ENCODE measurements around the gene GBX1.

GBX1 gene

GRCh38 chr7:151204383-151205032, 37.0 kb upstream of the GBX1 start:
- no peaks in the 10 kb centered on the region for H3K9me3 ChIP-seq (ENCODE audit: control insufficient read depth, low read length)
- H3K9ac ChIP-seq (ENCODE audit: low read length) = no peak overlapping the region
- peaks cover 1% of the 10 kb centered on the region for H3K4me1 ChIP-seq (ENCODE audit: control insufficient read depth, insufficient read depth, low read length)
- peaks cover 12% of the 10 kb centered on the region for H3K27me3 ChIP-seq (ENCODE audit: control insufficient read depth, insufficient read depth, low read length)
- no peaks in the 10 kb centered on the region for H3K36me3 ChIP-seq (ENCODE audit: control insufficient read depth, insufficient read depth, low read length)
- H3K4me3 ChIP-seq (ENCODE audit: low read length) = no peak overlapping the region

- peaks cover 17% of the 10 kb centered on the region for H3K27me3 ChIP-seq (ENCODE audit: control insufficient read depth, insufficient read depth, low read length)
- no peaks in the 10 kb centered on the region for H3K36me3 ChIP-seq (ENCODE audit: control insufficient read depth, insufficient read depth, low read length)
- peaks cover 3% of the 10 kb centered on the region for H3K4me1 ChIP-seq (ENCODE audit: control insufficient read depth, insufficient read depth, low read length)
- no peak overlapping the region for H3K4me3 ChIP-seq (ENCODE audit: low read length)
- no peaks in the 10 kb centered on the region for H3K9me3 ChIP-seq (ENCODE audit: control insufficient read depth, low read length)
- H3K9ac ChIP-seq (ENCODE audit: low read length) = no peak overlapping the region
Observed at GRCh38 chr7:151202836-151203235, 35.3 kb upstream of the GBX1 start.

GRCh38 chr7:151201751-151202150, 34.3 kb upstream of the GBX1 start:
- H3K9ac ChIP-seq (ENCODE audit: low read length) = no peak overlapping the region
- H3K27me3 ChIP-seq (ENCODE audit: control insufficient read depth, insufficient read depth, low read length) = peaks cover 17% of the 10 kb centered on the region
- no peaks in the 10 kb centered on the region for H3K9me3 ChIP-seq (ENCODE audit: control insufficient read depth, low read length)

GRCh38 chr7:151201344-151201743, 33.9 kb upstream of the GBX1 start:
- H3K9me3 ChIP-seq (ENCODE audit: control insufficient read depth, low read length) = no peaks in the 10 kb centered on the region
- H3K27me3 ChIP-seq (ENCODE audit: control insufficient read depth, insufficient read depth, low read length) = peaks cover 17% of the 10 kb centered on the region
- no peak overlapping the region for H3K9ac ChIP-seq (ENCODE audit: low read length)
- peaks cover 3% of the 10 kb centered on the region for H3K4me1 ChIP-seq (ENCODE audit: control insufficient read depth, insufficient read depth, low read length)
- H3K36me3 ChIP-seq (ENCODE audit: control insufficient read depth, insufficient read depth, low read length) = no peaks in the 10 kb centered on the region
- H3K4me3 ChIP-seq (ENCODE audit: low read length) = no peak overlapping the region

More at GRCh38 chr7:151201751-151202150, 34.3 kb upstream of the GBX1 start:
- no peak overlapping the region for H3K4me3 ChIP-seq (ENCODE audit: low read length)
- H3K36me3 ChIP-seq (ENCODE audit: control insufficient read depth, insufficient read depth, low read length) = no peaks in the 10 kb centered on the region
- peaks cover 3% of the 10 kb centered on the region for H3K4me1 ChIP-seq (ENCODE audit: control insufficient read depth, insufficient read depth, low read length)

GRCh38 chr7:151198945-151199848, 31.7 kb upstream of the GBX1 start:
- Histone ChIP-seq H3K9me3 (ENCODE audit: control insufficient read depth, low read length) (no peaks in the 10 kb centered on the region), H3K4me1 (ENCODE audit: control insufficient read depth, insufficient read depth, low read length) (peaks cover 3% of the 10 kb centered on the region), H3K36me3 (ENCODE audit: control insufficient read depth, insufficient read depth, low read length) (no peaks in the 10 kb centered on the region), H3K4me3 (ENCODE audit: low read length) (no peak overlapping the region), H3K27me3 (ENCODE audit: control insufficient read depth, insufficient read depth, low read length) (peaks cover 15% of the 10 kb centered on the region), H3K9ac (ENCODE audit: low read length) (no peak overlapping the region)

- Histone ChIP-seq H3K27me3 (ENCODE audit: control insufficient read depth, insufficient read depth, low read length) (peaks cover 15% of the 10 kb centered on the region), H3K36me3 (ENCODE audit: control insufficient read depth, insufficient read depth, low read length) (no peaks in the 10 kb centered on the region), H3K9ac (ENCODE audit: low read length) (no peak overlapping the region)
Observed at GRCh38 chr7:151197932-151198331, 30.4 kb upstream of the GBX1 start.

GRCh38 chr7:151195616-151196450, 28.3 kb upstream of the GBX1 start:
- H3K27me3 ChIP-seq (ENCODE audit: control insufficient read depth, insufficient read depth, low read length) = peaks cover 15% of the 10 kb centered on the region
- no peaks in the 10 kb centered on the region for H3K9me3 ChIP-seq (ENCODE audit: control insufficient read depth, low read length)
- H3K4me1 ChIP-seq (ENCODE audit: control insufficient read depth, insufficient read depth, low read length) = peaks cover 3% of the 10 kb centered on the region
- H3K4me3 ChIP-seq (ENCODE audit: low read length) = no peak overlapping the region
- no peak overlapping the region for H3K9ac ChIP-seq (ENCODE audit: low read length)
- no peaks in the 10 kb centered on the region for H3K36me3 ChIP-seq (ENCODE audit: control insufficient read depth, insufficient read depth, low read length)

More at GRCh38 chr7:151197932-151198331, 30.4 kb upstream of the GBX1 start:
- Histone ChIP-seq H3K4me3 (ENCODE audit: low read length) (no peak overlapping the region), H3K9me3 (ENCODE audit: control insufficient read depth, low read length) (no peaks in the 10 kb centered on the region), H3K4me1 (ENCODE audit: control insufficient read depth, insufficient read depth, low read length) (peaks cover 3% of the 10 kb centered on the region)

- no peaks in the 10 kb centered on the region for H3K36me3 ChIP-seq (ENCODE audit: control insufficient read depth, insufficient read depth, low read length)
- peaks cover 15% of the 10 kb centered on the region for H3K27me3 ChIP-seq (ENCODE audit: control insufficient read depth, insufficient read depth, low read length)
- H3K9ac ChIP-seq (ENCODE audit: low read length) = no peak overlapping the region
- H3K4me1 ChIP-seq (ENCODE audit: control insufficient read depth, insufficient read depth, low read length) = no peaks in the 10 kb centered on the region
- no peak overlapping the region for H3K4me3 ChIP-seq (ENCODE audit: low read length)
- H3K9me3 ChIP-seq (ENCODE audit: control insufficient read depth, low read length) = no peaks in the 10 kb centered on the region
Observed at GRCh38 chr7:151194188-151194587, 26.7 kb upstream of the GBX1 start.

GRCh38 chr7:151193203-151193978, 25.9 kb upstream of the GBX1 start:
- Histone ChIP-seq H3K4me1 (ENCODE audit: control insufficient read depth, insufficient read depth, low read length) (no peaks in the 10 kb centered on the region), H3K9ac (ENCODE audit: low read length) (no peak overlapping the region), H3K36me3 (ENCODE audit: control insufficient read depth, insufficient read depth, low read length) (no peaks in the 10 kb centered on the region), H3K27me3 (ENCODE audit: control insufficient read depth, insufficient read depth, low read length) (peaks cover 12% of the 10 kb centered on the region), H3K9me3 (ENCODE audit: control insufficient read depth, low read length) (no peaks in the 10 kb centered on the region), H3K4me3 (ENCODE audit: low read length) (no peak overlapping the region)

- Histone ChIP-seq H3K9ac (ENCODE audit: low read length) (no peak overlapping the region), H3K9me3 (ENCODE audit: control insufficient read depth, low read length) (no peaks in the 10 kb centered on the region), H3K4me1 (ENCODE audit: control insufficient read depth, insufficient read depth, low read length) (no peaks in the 10 kb centered on the region), H3K36me3 (ENCODE audit: control insufficient read depth, insufficient read depth, low read length) (no peaks in the 10 kb centered on the region), H3K4me3 (ENCODE audit: low read length) (no peak overlapping the region), H3K27me3 (ENCODE audit: control insufficient read depth, insufficient read depth, low read length) (peaks cover 13% of the 10 kb centered on the region)
Observed at GRCh38 chr7:151192002-151192539, 24.6 kb upstream of the GBX1 start.

GRCh38 chr7:151191544-151191943, 24.1 kb upstream of the GBX1 start:
- H3K9me3 ChIP-seq (ENCODE audit: control insufficient read depth, low read length) = no peaks in the 10 kb centered on the region
- no peak overlapping the region for H3K9ac ChIP-seq (ENCODE audit: low read length)
- H3K27me3 ChIP-seq (ENCODE audit: control insufficient read depth, insufficient read depth, low read length) = peaks cover 18% of the 10 kb centered on the region
- H3K4me3 ChIP-seq (ENCODE audit: low read length) = no peak overlapping the region
- H3K36me3 ChIP-seq (ENCODE audit: control insufficient read depth, insufficient read depth, low read length) = no peaks in the 10 kb centered on the region
- no peaks in the 10 kb centered on the region for H3K4me1 ChIP-seq (ENCODE audit: control insufficient read depth, insufficient read depth, low read length)
